NCI-H2196 treated with DMSO at 0.1 percent for 48 hours (cell line): Measurements from ENCODE around the gene FAM53B.
"Not testable (repeated sequence)": the region's sequence is repeated elsewhere in the genome, so short reads cannot be mapped to it uniquely, and the experiment has no call there.

Experiments used
- DNase-seq: peaks from one replicate; lab custom pipeline; 2025; ENCODE audit not compliant: unreplicated experiment; lab: John Stamatoyannopoulos, UW

Gene FAM53B

GRCh38 chr10:124600051-124600880, 143.9 kb downstream of the FAM53B start:
- no peak for DNase-seq

DNA sequence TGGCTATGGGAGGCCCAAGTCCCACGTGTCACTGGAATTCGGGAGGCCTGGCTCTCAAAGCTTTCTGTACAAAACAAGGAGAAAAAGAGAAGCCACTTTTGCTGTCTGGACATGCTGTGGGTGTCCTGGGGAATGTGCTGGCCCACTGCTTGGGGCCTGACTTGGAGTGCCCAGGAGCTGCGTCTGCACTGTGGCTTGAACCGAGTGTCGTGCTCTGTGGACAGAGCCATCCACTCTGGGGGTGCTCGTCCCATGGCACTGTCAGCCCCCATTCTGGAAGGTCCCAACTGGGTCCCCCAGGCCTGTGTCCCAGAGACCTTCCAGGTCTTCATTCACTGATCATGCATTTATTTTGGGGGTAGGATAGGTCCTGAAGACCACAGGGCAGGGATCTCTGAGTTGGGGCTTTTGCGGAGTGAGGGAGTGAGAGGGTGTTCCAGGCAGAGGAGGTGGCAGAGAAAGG, 144.6 kb downstream of the FAM53B start:
- DNase-seq = no peak

DNA sequence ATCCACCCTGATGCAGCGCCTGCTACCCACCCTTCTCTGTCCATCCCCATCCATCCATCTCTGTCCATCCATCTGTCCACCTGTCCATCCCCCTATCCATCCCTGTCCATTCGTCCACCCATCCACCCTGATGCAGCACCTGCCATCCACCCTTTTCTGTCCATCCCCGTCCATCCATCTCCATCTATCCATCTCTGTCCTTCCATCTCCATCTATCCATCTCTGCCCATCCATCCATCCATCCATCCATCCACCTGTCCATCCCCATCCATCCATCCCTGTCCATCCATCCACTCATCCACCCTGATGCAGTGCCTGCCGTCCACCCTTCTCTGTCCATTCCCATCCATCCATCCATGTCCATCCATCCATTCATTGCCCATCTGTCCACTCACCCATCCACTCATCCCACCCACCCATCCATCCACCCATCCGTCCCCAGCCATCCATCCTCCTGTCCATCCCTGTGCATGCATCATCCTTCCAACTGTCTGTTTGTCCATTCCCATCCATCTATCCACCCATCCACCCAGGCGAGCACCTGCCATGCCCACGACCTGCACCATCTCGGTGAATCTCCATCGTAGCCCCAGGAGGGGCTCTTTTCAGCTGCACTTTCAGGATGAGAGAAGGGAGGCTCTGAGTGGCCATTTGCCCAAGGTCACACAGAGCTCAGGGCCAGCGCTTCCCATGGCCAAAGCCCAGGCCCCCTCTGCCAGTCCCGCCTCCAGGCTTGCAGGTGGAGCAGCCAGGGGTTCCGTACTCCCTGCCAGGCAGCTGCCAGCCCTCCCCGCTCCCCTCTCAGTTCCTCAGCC, 145.2 kb downstream of the FAM53B start:
- no peak for DNase-seq

DNA sequence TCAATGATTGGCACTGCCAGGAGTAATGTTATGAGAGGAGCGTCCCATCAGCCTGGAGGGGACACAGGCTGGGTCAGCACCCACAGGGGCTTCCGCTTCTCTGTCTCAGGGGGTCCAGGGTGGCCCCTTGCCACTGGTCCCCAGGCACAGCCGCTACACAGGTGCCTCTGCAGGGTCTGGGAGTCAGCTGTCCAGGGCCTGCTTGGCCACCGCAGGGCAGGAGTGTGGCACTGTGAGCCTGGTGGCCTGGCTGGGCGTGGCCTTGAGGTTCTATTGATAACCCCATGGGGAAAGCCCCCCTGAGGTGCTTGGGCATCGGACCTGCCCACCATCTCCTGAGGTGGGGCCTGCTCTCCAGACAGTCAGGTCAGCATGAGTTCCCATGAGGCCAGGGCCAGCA, 146.0 kb downstream of the FAM53B start:
- DNase-seq = no peak

GRCh38 chr10:124597846-124598165, 146.4 kb downstream of the FAM53B start:
- no peak for DNase-seq

GRCh38 chr10:124596962-124597845, 147.0 kb downstream of the FAM53B start:
- DNase-seq = no peak

DNA sequence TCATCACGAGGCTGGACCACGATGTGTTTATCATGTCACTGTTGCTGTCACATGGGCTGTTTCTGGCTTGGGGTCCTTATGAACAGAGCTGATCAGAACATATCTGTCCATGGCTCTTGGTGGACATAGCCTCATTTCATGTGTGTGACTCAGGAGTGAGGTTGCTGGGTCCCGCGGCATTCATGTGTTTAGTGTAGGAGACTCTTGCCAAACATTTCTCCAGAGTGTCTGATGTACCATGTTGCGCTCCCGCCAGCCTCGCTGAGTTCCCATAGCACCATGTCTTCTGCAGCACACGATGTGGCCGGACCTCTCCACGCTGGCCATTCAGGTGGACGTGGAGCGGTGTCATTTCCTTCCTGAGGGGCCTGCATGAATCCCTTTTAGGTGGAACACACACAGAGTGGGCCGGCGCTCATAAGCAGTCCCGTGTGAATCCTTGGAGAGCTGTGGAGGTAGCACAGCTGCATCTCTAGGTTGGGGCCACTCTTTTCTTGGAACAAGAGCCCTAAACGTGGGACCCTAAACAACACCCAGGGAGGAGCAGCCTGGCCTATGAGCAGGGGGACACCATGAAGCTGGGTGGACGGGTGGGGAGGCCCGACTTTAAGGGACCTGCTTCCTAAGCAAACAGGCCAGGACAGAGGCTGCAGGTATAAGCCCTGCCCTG, 147.9 kb downstream of the FAM53B start:
- DNase-seq = no peak

GRCh38 chr10:124595143-124595883, 148.9 kb downstream of the FAM53B start:
- no peak for DNase-seq

DNA sequence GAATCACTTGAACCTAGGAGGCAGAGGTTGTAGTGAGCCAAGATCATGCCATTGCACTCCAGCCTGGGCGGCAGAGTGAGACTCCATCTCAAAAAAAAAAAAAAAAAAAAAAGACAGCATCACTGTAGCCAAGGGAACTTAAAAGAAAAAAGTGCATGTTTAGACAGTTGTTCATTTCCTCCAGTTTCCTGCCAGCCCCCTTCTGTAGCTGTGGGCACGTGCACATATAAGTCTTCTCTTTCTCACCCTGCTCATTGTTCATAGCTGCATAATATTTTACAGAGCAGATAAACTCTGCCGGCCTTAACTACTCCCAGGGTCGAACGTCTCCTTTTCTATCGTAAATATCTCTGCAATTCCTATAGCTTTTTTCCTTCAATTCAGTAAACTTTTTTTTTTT, 149.9 kb downstream of the FAM53B start:
- no peak for DNase-seq

GRCh38 chr10:124593431-124593985, 150.7 kb downstream of the FAM53B start:
- DNase-seq = no peak

DNA sequence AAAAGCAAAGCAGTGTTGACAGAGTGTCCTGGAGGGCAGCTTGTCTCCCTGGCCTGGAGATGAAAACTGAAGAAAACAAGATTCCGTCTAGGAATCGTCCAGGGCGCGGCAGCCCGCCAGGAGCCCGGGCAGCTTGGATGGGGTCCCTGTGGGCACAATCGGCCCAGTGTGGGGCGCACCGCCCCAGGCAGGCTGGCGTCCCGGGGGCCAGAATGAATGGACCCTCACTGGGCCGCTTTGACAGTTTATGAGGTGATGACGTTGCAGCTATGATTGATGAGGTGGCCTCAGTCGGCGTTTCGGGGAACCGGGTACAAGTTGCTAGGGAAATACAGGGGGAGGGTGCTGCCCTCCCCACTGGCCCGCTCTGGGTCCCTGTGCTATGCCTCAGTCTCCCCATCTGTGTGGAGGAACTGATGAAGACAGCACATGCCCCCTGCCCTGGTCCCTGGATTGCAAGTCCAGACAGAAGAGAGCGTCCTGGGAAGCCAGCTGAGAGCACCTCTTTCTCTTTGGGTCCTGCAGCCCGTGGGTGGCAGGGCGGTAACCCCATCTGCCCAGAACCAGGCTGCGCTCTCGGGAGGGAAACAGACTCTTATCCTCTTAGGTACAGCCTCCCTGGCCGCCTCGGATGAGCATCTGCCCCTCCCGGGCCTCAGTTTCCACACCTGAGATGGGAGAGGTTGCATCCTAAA, 151.3 kb downstream of the FAM53B start:
- no peak for DNase-seq

DNA sequence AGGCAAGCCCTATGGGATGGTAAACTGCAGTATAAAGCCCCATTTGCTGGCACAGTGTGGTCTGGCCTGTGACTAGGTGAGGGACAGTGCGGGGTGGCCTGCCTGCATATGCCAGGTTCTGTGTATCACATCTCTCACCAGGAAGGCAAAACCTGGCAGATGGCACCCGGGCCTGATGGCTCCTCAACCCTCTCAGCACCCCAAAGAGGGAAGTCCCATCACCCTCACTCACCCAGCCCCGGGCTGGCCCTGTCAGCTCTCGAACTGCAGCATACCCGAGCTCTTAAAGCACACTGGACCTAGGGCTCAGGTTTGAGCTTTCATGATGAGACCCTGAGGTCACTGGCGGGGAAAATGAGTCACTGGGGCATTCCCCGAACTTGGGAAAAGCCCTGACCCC, 152.1 kb downstream of the FAM53B start:
- DNase-seq = no peak

- no peak for DNase-seq
Observed at GRCh38 chr10:124591123-124591495, 153.1 kb downstream of the FAM53B start.

DNA sequence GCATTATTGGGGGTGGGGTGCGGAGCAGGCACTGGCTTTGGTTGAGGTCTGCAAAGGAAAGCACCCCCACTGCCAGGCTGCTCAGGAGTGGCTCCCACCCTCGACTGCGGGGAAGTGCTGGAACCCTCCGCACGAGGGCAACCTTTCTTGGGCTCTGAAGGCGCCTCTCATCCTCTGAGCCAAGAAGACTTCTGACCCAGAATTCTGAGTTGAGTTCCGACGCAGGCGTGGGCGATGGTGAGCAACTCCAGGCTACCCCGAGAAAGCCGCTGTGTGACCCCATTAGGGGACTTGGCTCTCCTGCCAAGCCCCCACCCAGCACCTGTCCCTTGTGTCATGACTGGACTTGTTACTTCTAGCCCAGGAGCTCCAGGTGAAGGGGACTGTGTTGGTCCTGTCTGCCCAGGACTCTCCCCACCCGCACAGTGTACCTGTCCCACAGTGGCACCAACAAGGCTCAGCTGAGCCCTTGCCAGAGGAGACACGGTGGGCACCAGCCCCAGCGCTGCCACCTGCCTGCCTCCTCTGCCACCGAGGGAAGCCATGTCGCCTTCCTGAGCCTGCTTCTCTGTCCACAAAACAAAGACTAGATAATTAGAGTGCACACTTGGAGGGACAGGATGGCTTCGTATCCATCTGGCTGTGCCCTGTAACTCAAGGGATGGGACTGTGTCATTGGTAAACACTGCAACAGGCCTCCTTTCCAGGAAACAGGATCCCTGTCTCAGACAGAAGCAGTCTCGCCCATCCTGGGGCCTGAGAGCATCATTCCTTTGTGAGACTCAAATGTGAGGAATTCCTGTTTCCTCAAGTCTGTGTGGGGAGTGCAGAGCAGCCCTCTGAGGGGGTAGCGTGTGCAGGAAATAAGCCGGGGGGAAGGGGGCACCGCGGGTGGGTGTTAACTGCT, 153.7 kb downstream of the FAM53B start:
- DNase-seq = no peak

- DNase-seq = no peak
Observed at GRCh38 chr10:124589491-124590041, 154.6 kb downstream of the FAM53B start.

DNA sequence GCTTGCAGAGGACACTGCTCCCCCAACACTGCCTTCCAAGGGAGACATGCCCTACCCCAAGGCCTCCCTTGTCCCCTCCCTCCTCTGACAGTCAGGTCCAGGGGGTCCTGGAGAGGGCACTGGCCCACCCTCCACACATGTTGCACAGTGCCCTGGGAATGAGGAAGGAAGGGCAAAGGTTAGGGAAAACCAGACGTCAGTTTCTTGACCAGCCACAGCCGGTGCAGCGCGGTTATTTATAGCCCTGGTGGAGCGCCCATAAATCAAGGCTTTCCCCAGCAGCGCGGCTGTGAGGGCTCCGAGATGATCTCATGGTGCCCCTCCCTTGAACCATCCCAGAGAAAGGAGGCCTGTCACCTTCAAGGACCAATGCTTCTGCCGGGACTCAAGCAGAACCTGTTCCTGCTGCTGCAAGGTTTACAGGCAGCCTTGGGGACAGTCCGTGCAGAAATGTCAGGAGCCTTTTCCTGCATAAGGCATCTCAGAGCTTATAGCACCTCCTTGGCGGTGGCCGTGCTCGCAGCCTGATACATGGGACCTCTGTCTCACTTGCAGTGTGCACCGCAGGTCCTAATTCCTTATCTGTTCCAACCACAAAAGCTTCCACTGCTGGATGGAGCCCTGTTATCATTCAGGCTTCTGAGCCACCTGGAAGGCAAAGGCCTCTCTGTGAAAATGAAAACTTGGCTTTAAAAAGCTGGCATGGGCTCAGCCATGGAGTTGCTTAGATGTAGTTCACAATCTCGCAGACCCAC, 155.3 kb downstream of the FAM53B start:
- DNase-seq = no peak

DNA sequence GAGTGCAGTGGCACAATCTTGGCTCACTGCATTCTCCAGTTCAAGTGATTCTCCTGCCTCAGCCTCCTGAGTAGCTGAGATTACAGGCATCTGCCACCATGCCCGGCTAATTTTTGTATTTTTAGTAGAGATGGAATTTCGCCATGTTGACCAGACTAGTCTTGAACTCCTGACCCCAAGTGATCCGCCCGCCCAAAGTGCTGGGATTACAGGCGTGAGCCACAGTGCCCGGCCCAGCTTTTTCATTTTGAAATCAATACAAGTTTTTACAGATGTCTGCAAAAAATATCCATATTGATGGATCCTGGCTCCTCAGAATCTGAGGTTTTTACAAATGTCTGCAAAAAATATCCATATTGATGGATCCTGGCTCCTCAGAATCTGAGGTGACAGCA, 155.8 kb downstream of the FAM53B start:
- DNase-seq = not testable (repeated sequence)
